Upper lobe of left lung (tissue), 6 donors: Measurements from ENCODE around the gene MAST3. TPM values are rescaled to one million over a fixed set of nuclear protein-coding genes. Genes with fewer than 3 reads are reported as not detected.

Experiments
- ATAC-seq, 2 donors: fragments of 200-7000 bp; cut with Tn5 transposase; one replicate each; pipeline ENCODE4 v1.9.1; 2022; ENCODE audit warnings: mild to moderate bottlenecking in 2 of 2, moderate library complexity in 2 of 2; ENCODE audit not compliant: low FRiP score in 2 of 2
- DNase-seq, 2 donors: peaks; one replicate each; pipeline ENCODE4 v3.0.0-alpha.2; 2019 to 2020
- H3K27ac ChIP-seq, 4 donors: fragments of 200-600 bp; sonication (generic); one replicate each; pipeline ENCODE4 v1.5.1; 2016 to 2019
- H3K27me3 ChIP-seq, 4 donors: fragments of 200-600 bp; sonication (generic); one replicate each; pipeline ENCODE4 v1.5.1; 2017 to 2019
- H3K36me3 ChIP-seq, 4 donors: fragments of 200-600 bp; sonication (generic); one replicate each; pipeline ENCODE4 v1.5.1; 2016 to 2019
- H3K4me1 ChIP-seq, 4 donors: fragments of 200-600 bp; sonication (generic); one replicate each; pipeline ENCODE4 v1.5.1; 2018 to 2019
- H3K4me3 ChIP-seq, 4 donors: fragments of 200-600 bp; sonication (generic); one replicate each; pipeline ENCODE4 v1.5.1; 2017 to 2019; ENCODE audit warnings: mild to moderate bottlenecking in 2 of 4, moderate library complexity in 1 of 4
- H3K9me3 ChIP-seq, 4 donors: fragments of 200-600 bp; sonication (generic); one replicate each; pipeline ENCODE4 v1.5.1; 2018 to 2019
- CTCF ChIP-seq, 6 experiments: fragments of 450-650 bp in 4 of 6; fragments of 200-600 bp in 2 of 6; sonication (generic) in 2 of 6; IDR thresholded peaks; one replicate each; pipeline ENCODE4 v1.5.1; 2016 to 2019; ENCODE audit warnings: antibody characterized with exemption in 6 of 6
- EP300 ChIP-seq, 4 donors: sonication (generic); formaldehyde crosslinking; IDR thresholded peaks; one replicate each; pipeline ENCODE4 v1.5.1; 2017; ENCODE audit warnings: antibody characterized with exemption in 4 of 4, control low read depth in 2 of 4
- POLR2A ChIP-seq, 4 donors: fragments of 450-650 bp; IDR thresholded peaks; one replicate each; pipeline ENCODE4 v1.5.1; 2016 to 2017; ENCODE audit warnings: antibody characterized with exemption in 4 of 4, mild to moderate bottlenecking in 2 of 4
- POLR2AphosphoS5 ChIP-seq, 2 donors: sonication (generic); formaldehyde crosslinking; IDR thresholded peaks; one replicate each; pipeline ENCODE4 v1.5.1; 2017; ENCODE audit warnings: antibody characterized with exemption in 2 of 2
- WGBS, 2 donors: methylation state at CpG; one replicate each; pipeline ENCODE4 v1.1.5; 2017 to 2018; 5-methylcytosine and 5-hydroxymethylcytosine counted together
- total RNA-seq, 6 donors: library from RNA; depleted of rRNA in 4 of 6; stranded (reverse); fragments of >200 nt in 4 of 6; gene quantifications; one replicate each; pipeline versions ENCODE4 v1.1.0 to v1.2.1, GENCODE V29; 2016 to 2021
- donor health status: DM: no; HTN: no; CAD: no; lungs with moderate emphysema.
- donor health status: DM: no; HTN: yes; CAD: no; lungs with severe emphysema.

MAST3 gene
- total RNA-seq, 6 donors from 2014 or later = 9.3 to 67.1 (median 27.5) TPM

GRCh38 chr19:18059902-18060301, 37.7 kb upstream of the MAST3 start:
- DNase-seq (no peak), ATAC-seq (no peak)
- no peak overlapping the region for H3K4me3 ChIP-seq
- H3K9me3 ChIP-seq = no peaks in the 10 kb centered on the region
- H3K27me3 ChIP-seq = no peaks in the 10 kb centered on the region
- peaks cover 16 to 21% (median 16%) of the 10 kb centered on the region in 4 donors for H3K4me1 ChIP-seq
- H3K36me3 ChIP-seq = no peaks in the 10 kb centered on the region
- TF ChIP-seq POLR2A (IDR thresholded peaks at IDR 0.05) (no peak), EP300 (IDR thresholded peaks at IDR 0.05) (no peak), POLR2AphosphoS5 (IDR thresholded peaks at IDR 0.05) (no peak), CTCF (IDR thresholded peaks at IDR 0.05) (no peak)
- H3K27ac ChIP-seq = no peak overlapping the region
- 83 to 100% methylated on average over 4 to 5 of the region's 5 CpGs for WGBS, 2 donors

GRCh38 chr19:18060472-18060871, 37.1 kb upstream of the MAST3 start:
- 86 to 93% methylated on average over 5 to 6 of the region's 6 CpGs for WGBS, 2 donors
- Histone ChIP-seq H3K27me3 (no peaks in the 10 kb centered on the region), H3K27ac (no peak overlapping the region), H3K4me3 (no peak overlapping the region), H3K9me3 (no peaks in the 10 kb centered on the region), H3K4me1 (peaks cover 16 to 21% (median 16%) of the 10 kb centered on the region in 4 donors), H3K36me3 (no peaks in the 10 kb centered on the region)
- TF ChIP-seq EP300 (IDR thresholded peaks at IDR 0.05) = no peak
- no peak for TF ChIP-seq CTCF (IDR thresholded peaks at IDR 0.05)
- TF ChIP-seq POLR2A (IDR thresholded peaks at IDR 0.05) = no peak
- TF ChIP-seq POLR2AphosphoS5 (IDR thresholded peaks at IDR 0.05) = no peak
- ATAC-seq = no peak
- DNase-seq = no peak

- no peak for TF ChIP-seq EP300 (IDR thresholded peaks at IDR 0.05)
- TF ChIP-seq POLR2AphosphoS5 (IDR thresholded peaks at IDR 0.05) = no peak
- TF ChIP-seq POLR2A (IDR thresholded peaks at IDR 0.05) = no peak
- no peak for TF ChIP-seq CTCF (IDR thresholded peaks at IDR 0.05)
- Histone ChIP-seq H3K27me3 (no peaks in the 10 kb centered on the region), H3K36me3 (no peaks in the 10 kb centered on the region), H3K4me3 (no peak overlapping the region), H3K27ac (no peak overlapping the region), H3K9me3 (no peaks in the 10 kb centered on the region), H3K4me1 (peaks cover 13 to 18% (median 16%) of the 10 kb centered on the region in 4 donors)
- DNase-seq = no peak
- WGBS, 2 donors = 63 to 65% methylated on average over 7 to 8 of the region's 8 CpGs
- no peak for ATAC-seq
Measured at GRCh38 chr19:18062028-18062427, 35.5 kb upstream of the MAST3 start.

- Histone ChIP-seq H3K27me3 (no peaks in the 10 kb centered on the region), H3K9me3 (no peaks in the 10 kb centered on the region), H3K4me3 (no peak overlapping the region), H3K4me1 (peaks cover 3 to 4% (median 3%) of the 10 kb centered on the region in 4 donors), H3K27ac (no peak overlapping the region), H3K36me3 (no peaks in the 10 kb centered on the region)
- no peak for TF ChIP-seq CTCF (IDR thresholded peaks at IDR 0.05)
- TF ChIP-seq EP300 (IDR thresholded peaks at IDR 0.05) = no peak
- TF ChIP-seq POLR2AphosphoS5 (IDR thresholded peaks at IDR 0.05) = no peak
- TF ChIP-seq POLR2A (IDR thresholded peaks at IDR 0.05) = no peak
- DNase-seq (no peak), ATAC-seq (no peak)
- WGBS, 2 donors = 83 to 84% methylated on average over 5 of the region's 5 CpGs
Measured at GRCh38 chr19:18063463-18063862, 34.1 kb upstream of the MAST3 start.

- Histone ChIP-seq H3K27ac (no peak overlapping the region), H3K27me3 (no peaks in the 10 kb centered on the region), H3K36me3 (no peaks in the 10 kb centered on the region), H3K4me1 (no peaks in the 10 kb centered on the region), H3K9me3 (no peaks in the 10 kb centered on the region), H3K4me3 (no peak overlapping the region)
- TF ChIP-seq EP300 (IDR thresholded peaks at IDR 0.05) (no peak), POLR2AphosphoS5 (IDR thresholded peaks at IDR 0.05) (no peak), POLR2A (IDR thresholded peaks at IDR 0.05) (no peak), CTCF (IDR thresholded peaks at IDR 0.05) (no peak)
- DNase-seq = no peak
- ATAC-seq = no peak
- WGBS, 2 donors = 89% methylated on average over 1 of the region's 1 CpG; no CpG with 5 or more reads in 1 of the 2 donors
Measured at GRCh38 chr19:18065173-18065495, 32.4 kb upstream of the MAST3 start.
